ENCODE results near the gene ATG14.

- TF ChIP-seq CTCF (conservative IDR thresholded peaks at IDR 0.05; ENCODE audit: low read length) (no peak), EZH2phosphoT487 (IDR thresholded peaks at IDR 0.05; ENCODE audit: borderline replicate concordance) (no peak)
Measured at GRCh38 chr14:55386037-55386808, 25.4 kb downstream of the ATG14 start.
